NCI-H2029 treated with DMSO at 0.1 percent for 48 hours (cell line): ENCODE measurements around the gene DDX19B.
"Not testable (repeated sequence)": the region's sequence is repeated elsewhere in the genome, so short reads cannot be mapped to it uniquely, and the experiment has no call there.

Source experiments
- DNase-seq: peaks from one replicate; lab custom pipeline; 2025; lab: John Stamatoyannopoulos, UW

The DDX19B gene

DNA sequence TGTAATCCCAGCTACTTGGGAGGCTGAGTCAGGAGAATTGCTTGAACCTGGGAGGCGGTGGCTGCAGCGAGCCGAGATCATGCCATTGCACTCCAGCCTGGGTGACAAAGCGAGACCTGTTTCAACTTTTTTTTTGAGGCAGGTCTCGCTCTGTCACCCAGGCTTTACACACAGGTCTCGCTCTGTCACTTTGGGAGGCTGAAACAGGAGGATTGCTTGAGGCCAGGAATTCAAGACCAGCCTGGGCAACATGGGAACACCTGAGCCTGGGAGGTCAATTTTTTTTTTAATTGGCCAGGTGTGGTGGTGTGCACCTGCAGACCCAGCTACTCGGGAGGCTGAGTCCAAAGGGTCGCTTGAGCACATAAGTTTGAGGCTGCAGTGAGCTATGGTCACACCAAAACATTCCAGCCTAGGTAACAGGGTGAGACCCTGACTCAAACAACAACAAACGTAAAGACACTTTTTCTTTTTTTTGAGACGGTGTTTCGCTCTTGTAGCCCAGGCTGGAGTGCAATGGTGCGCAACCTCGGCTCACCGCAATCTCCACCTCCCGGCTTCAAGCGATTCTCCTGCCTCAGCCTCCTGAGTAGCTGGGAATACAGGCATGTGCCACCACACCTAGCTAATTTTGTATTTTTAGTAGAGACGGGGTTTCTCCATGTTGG lies 11.5 kb upstream of the DDX19B start:
- DNase-seq = not testable (repeated sequence)

- peak; percentile 65 for DNase-seq
These were observed 9.5 kb upstream of the DDX19B start, which contains the start of gene AARS1 for GRCh38 chr16:70289229-70290094. Gene AARS1 (minus strand): TSS chr16:70289506. CDS start chr16:70282763, 6,743 bp downstream.

DNA sequence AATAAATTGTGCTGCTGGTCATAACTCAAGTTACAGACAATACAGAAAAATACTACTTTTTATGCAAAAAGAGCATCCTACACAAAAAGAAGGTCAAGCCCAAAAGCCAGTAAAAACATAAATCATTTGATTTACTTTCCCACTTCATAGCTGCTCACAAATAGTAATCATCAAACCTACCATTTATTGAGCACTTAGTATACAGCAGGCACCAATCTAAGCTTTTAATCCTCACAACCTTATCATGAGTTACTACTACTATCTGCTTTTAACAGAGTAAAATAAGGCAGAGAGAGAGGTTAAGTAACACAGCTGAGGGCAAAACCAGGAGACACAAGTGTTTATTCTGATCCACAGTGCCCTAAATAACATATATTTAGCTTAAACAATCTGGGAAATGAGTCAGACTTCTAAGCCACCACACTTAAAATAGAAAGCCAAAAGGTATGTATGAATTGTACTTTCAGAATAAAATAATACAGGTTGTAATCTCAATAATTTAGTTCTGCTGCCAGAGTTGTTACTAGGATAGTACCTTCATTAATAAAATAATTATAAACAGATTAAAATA lies 8.0 kb upstream of the DDX19B start:
- DNase-seq = no peak

DNA sequence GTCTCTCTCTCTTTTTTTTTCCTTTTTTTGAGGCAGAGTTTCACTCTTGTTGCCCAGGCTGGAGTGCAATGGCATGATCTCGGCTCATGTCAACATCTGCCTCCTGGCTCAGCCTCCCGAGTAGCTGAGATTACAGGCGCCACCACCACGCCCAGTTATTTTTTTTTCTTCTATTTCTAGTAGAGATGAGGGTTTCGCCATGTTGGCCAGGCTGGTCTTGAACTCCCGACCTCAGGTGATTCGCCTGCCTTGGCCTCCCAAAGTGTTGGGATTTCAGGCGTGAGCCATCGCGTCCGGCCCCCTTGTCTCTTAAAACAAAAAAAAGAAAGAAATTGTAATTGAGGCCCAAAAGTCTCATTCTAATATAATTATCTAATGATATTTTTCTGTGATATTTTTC lies 6.8 kb upstream of the DDX19B start:
- not testable (repeated sequence) for DNase-seq

GRCh38 chr16:70294385-70295025 lies 4.5 kb upstream of the DDX19B start:
- no peak for DNase-seq

DNA sequence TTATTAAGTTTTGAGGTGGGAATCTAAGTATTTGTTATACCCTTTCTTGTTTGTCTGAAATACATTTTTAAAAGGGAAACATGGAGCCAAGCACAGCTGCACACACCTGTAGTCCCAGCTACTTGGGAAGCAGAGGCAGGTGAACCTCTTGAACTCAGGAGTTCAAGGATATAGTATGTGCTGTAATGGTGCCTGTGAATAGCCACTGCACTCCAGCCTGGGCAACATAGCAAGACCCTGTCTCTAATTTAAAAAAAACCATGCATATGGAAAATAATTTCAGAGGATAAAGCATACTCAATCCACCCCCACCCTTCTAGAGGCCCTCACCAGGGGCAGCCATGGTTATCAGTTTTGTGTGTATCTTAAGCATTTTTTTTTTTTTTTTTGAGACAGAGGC lies 3.4 kb upstream of the DDX19B start:
- DNase-seq = no peak

- no peak for DNase-seq
These were observed 2.1 kb downstream of the DDX19B start for GRCh38 chr16:70301121-70301520.

DNA sequence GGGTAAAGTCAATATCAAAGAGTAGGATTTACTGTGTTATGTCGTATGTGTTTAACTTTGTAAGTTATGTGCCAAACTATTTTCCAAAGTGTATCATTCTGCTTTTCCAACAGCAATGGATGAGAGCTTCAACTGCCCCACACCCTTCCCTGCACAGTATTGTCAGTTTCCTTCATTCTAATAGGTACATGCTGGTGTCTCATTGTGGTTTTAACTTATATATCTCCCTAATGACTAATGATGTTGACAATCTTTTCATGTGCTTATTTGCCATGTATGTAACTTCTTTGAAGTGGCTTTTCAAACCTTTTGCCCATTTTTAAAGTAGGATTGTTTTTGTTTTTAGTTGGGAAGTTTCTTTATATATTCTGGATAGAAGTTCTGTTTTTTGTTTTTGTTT lies 3.8 kb downstream of the DDX19B start:
- no peak for DNase-seq

- DNase-seq = no peak
These were observed 6.0 kb downstream of the DDX19B start for GRCh38 chr16:70304892-70305448.

DNA sequence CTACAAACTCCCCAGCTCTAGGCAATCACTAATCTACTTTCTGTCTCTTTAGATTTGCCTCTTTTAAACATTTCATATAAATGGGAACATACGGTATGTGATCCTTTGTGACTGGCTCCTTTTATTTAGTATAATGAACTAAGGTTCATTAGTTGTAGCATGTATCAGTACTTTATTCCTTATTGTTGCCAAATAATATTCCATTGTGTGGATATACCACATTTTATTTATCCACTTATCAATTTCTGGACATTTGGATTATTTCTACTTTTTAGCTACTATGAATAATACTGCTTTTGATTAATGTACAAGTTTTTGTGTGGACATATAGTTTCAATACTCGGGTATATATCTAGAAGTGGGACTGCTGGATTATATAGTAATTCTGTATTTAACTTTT lies 7.9 kb downstream of the DDX19B start:
- no peak for DNase-seq

DNA sequence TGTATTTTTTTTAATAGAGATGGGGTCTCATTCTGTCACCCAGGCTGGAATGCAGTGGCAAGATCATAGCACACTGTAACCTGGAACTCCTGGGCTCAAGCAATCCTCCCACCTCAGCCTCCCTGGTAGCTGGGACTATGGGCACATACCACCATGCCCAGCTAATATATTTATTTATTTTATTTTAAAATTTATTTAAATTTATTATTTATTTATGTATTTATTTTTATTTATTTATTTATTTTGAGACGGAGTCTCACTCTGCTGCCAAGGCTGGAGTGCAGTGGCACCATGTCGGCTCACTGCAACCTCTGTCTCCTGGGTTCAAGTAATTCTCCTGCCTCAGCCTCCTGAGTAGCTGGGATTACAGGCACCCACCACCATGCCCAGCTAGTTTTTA lies 8.7 kb downstream of the DDX19B start:
- DNase-seq = not testable (repeated sequence)

GRCh38 chr16:70320121-70320520 lies 21.1 kb downstream of the DDX19B start:
- no peak for DNase-seq

GRCh38 chr16:70324998-70325747 lies 26.2 kb downstream of the DDX19B start:
- DNase-seq = no peak

DNA sequence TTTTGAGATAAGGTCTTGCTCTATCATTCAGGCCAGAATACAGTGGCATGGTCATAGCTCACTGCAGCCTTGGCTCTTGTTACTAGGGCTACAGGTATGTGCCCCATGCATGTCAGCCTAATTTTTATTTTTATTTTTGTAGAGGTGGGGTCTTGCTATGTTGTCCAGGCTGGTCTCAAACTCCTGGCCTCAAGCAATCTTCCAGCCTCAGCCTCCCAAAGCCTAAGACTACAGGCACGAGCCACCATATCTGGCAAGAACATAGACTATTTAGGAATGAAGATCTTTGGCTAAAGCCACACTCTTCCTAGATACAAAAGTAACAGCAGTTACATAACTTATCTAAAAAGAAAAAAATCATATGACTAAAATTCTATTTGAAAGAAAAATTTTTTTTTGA lies 32.1 kb downstream of the DDX19B start:
- DNase-seq = no peak

DNA sequence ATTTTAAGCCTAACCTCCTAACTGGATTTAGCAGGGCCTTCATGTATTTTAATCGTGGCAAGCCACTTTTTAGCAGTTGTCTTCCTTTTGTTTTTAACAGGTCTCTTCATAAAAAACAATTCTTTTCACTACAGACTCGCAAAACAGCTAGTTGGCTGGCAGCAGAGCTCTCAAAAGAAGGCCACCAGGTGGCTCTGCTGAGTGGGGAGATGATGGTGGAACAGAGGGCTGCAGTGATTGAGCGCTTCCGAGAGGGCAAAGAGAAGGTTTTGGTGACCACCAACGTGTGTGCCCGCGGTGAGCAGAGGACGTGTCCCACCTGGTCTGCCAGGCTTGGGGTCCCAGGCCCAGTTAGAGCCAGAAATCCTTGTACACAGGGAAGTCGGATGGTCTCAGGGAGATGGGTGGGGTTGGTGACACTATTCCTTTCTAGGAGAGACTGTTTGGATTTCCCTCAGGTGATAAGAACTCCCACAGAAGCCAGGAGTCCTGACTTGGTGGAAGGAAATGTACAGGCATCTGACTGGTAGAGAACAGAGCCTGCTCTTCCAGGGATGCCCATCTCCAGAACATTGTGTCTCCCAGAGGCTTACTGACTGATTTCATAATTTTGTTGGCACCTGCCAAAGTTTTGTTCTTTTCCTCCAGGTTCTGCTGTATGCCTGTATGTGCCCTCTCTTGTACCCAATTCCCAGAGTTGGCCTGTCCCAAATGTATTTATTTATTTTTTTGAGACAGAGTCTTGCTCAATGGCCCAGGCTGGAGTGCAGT lies 32.8 kb downstream of the DDX19B start:
- DNase-seq = no peak

- not testable (repeated sequence) for DNase-seq
These were observed 33.7 kb downstream of the DDX19B start for GRCh38 chr16:70332728-70333127.

DNA sequence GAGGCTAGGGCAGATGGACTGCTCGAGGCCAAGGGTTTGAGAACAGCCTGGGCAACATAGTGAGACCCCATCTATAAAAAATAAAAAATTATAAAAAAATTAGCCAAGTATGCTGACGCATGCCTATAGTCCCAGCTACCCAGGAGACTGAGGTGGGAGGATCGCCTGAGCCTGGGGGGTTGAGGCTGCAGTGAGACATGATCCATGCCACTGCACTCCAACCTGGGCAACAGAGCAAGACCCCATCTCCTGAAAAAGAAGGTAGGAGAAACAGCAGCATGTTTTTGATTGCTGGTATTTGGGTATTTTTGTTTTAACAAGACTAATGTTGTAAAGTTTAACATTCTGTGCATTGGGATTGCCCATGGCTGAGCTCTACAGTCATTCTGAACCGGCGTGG lies 38.8 kb downstream of the DDX19B start:
- DNase-seq = no peak

DNA sequence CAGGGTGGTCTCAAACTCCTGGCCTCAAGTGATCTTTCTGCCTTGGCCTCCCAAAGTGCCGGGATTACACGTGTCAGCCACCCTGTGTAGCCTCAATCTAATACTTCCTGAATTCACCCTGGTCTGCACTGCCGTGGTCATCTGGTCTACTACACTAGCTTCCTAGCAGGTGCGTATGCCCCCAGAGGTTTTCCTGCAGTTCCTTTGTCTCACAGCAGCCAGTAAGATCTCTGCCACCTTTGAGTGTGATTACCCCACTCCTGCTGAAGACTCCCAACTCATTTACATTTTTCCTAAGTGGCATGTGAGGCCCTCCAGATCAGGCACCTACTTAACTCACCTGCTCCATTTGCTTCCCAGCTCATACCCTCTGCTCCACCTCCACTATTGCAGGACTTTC lies 42.6 kb downstream of the DDX19B start:
- DNase-seq = no peak

DNA sequence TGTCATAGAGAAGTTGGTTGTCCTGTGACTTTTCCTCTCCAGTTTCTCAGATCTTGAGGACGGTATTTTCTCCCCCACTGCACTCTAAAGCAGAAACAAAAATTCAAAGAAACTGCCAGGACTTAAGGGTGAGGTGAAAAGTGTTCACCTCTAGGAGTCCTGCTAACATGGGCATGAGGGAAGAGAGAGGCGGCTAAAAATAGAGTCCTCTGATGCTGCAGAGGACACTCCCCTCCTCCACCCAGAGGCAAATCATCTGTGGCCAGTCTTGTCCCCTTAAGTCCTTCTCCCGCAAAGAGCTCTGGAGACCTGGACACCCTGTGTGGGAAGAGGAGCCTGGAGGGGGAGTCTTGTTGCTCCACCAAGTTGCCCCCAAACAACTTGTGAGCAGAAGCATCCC lies 43.0 kb downstream of the DDX19B start:
- no peak for DNase-seq

GRCh38 chr16:70345840-70346239 lies 46.9 kb downstream of the DDX19B start:
- no peak for DNase-seq

- no peak for DNase-seq
These were observed 50.0 kb downstream of the DDX19B start for GRCh38 chr16:70348991-70349390.
